Urinary bladder (tissue), 4 donors: ENCODE measurements around the gene NCCRP1. TPM values are rescaled to one million over a fixed set of nuclear protein-coding genes. Genes with fewer than 3 reads are reported as not detected.
"Not testable (repeated sequence)": the region's sequence is repeated elsewhere in the genome, so short reads cannot be mapped to it uniquely, and the experiment has no call there.

Experiments used
- DNase-seq: peaks from one replicate; pipeline ENCODE4 v3.0.0-alpha.2; 2015; ENCODE audit errors: extremely low spot score
- H3K27ac ChIP-seq: one replicate; pipeline ENCODE4 v1.5.1; 2013; ENCODE audit warnings: low read depth, mild to moderate bottlenecking, moderate library complexity
- H3K36me3 ChIP-seq: one replicate; pipeline ENCODE4 v1.6.1; 2013; ENCODE audit warnings: mild to moderate bottlenecking, moderate library complexity; ENCODE audit not compliant: insufficient read depth
- H3K4me1 ChIP-seq: one replicate; pipeline ENCODE4 v1.6.1; 2013; ENCODE audit warnings: mild to moderate bottlenecking, moderate library complexity; ENCODE audit not compliant: insufficient read depth
- H3K4me3 ChIP-seq: one replicate; pipeline ENCODE4 v1.5.1; 2013; ENCODE audit warnings: low read depth, low read length
- WGBS: extraction: QIAGEN DNeasy Blood & Tissue Kit; methylation state at CpG from one replicate; pipeline ENCODE4 v1.1.7; 2013; 5-methylcytosine and 5-hydroxymethylcytosine counted together
- polyA plus RNA-seq: library from polyadenylated mRNA; stranded (reverse); fragments of 200-250 nt; gene quantifications from one replicate; pipeline ENCODE4 v1.2.3, GENCODE V29; 2013
- total RNA-seq: library from RNA; depleted of rRNA; stranded (reverse); fragments of >200 nt; gene quantifications from one replicate; pipeline ENCODE4 v1.2.3, GENCODE V29; 2014
- donor health status: healthy with polysubstance abuse.
- donor health status: healthy.

The NCCRP1 gene
- total and polyA plus RNA-seq, 2 donors: 0.38 to 1.1 TPM

DNA sequence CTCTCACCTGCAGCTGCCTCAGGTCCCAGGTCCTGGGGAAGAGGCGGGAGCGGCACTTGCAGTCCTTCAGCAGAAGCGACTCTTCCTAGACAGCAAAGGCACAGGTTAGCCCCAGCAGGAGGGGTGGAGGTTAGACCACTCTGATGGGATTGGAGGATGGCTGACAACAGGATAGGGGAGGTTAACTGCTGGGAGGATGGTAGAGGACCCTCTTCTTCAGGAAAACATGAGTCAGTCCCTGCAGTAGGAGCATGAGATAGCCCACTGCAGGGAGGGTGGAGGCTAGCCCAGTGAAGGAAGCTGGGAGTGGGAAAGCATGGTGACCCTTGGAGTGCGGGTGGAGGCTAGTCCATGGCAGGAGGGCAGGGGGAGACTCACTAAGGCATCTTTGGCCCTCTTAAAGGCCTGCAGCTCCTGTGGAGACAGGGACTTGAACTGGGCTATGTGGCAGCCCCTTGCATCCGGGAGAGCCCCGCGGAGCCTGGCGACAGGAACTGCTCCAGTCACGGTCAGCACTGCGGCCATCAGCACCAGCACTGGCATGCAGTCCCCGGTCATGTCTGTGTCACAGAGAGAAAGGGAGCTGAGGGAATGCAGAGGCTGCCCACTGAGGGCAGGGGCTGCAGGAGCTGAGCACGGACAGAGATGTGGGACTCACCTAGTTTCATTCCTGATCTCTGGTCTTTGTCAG, 47.8 kb downstream of the NCCRP1 start, which contains the start of gene IFNL3:
Gene IFNL3 (minus strand): TSS at position 597 of the 691 bp plus-strand sequence. CDS start 39 bp downstream, at position 558.
- not testable (repeated sequence) for DNase-seq, H3K4me3 ChIP-seq, H3K36me3 ChIP-seq, H3K4me1 ChIP-seq, H3K27ac ChIP-seq
- WGBS: 75% methylated on average over 12 of the region's 12 CpGs

- H3K4me3 ChIP-seq, H3K27ac ChIP-seq, DNase-seq, H3K36me3 ChIP-seq, H3K4me1 ChIP-seq: not testable (repeated sequence)
- WGBS: no CpG with 5 or more reads among the region's 1 CpG
Measured at GRCh38 chr19:39245166-39245565, 48.4 kb downstream of the NCCRP1 start.

- no peak overlapping the region for H3K4me3 ChIP-seq
- 17% methylated on average over 42 of the region's 42 CpGs for WGBS
- H3K4me1 ChIP-seq: no peaks in the 10 kb centered on the region
- no peaks in the 10 kb centered on the region for H3K36me3 ChIP-seq
- no peak overlapping the region for H3K27ac ChIP-seq
- DNase-seq: no peak
Measured at GRCh38 chr19:39246951-39247669, 50.3 kb downstream of the NCCRP1 start.

GRCh38 chr19:39247701-39248664, 51.2 kb downstream of the NCCRP1 start:
- Histone ChIP-seq H3K27ac (no peak overlapping the region), H3K4me1 (no peaks in the 10 kb centered on the region), H3K36me3 (no peaks in the 10 kb centered on the region), H3K4me3 (no peak overlapping the region)
- no peak for DNase-seq
- WGBS: 9% methylated on average over 92 of the region's 92 CpGs

DNA sequence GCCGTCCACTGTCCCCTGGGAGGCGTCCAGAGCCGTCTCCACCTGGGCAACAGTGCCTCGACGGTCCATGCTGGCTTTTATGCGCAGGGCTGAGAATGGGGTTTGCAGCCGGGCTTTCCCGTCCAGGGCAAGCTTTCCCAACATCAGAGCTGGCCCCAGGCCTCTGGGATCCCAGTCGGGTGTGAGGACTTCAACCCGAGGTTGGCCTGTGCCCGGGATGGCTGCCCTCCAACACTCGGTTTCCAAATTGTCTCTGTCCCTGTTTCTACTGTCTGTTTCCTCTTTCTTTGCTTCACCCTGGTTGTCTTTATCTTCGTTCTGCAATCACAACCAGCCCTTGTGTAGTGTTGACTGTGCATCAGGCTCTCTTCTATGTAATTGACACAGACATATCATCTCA, 52.0 kb downstream of the NCCRP1 start, which contains the start of gene IFNL4:
Gene IFNL4 (minus strand): TSS at position 51 of the 400 bp plus-strand sequence.
- Histone ChIP-seq H3K27ac (no peak within 1 kb of the TSS), H3K4me3 (no peak within 1 kb of the TSS), H3K36me3 (no peaks in the 10 kb centered on the region), H3K4me1 (no peaks in the 10 kb centered on the region)
- WGBS: 65% methylated on average over 13 of the region's 13 CpGs
- DNase-seq: no peak

DNA sequence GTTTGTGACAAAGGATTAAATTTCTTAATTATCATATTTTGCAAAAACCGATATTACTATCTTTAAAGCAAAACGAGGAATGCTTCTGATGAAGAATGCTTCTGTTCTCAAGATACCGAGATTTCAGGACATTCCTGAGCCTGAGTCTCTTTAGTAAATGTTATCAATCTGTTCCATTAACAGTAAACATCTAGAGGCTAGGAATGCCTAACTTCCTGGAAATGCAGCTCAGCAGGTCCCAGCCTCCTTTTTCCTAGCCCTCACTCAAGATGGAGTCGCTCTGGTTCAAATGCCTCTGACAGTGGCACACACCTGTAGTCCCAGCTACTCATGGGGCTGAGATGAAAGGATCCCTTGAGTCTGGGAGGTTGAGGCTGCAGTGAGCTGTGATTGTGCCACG, 54.3 kb downstream of the NCCRP1 start:
- no peak for DNase-seq
- Histone ChIP-seq H3K27ac (no peak overlapping the region), H3K4me3 (no peak overlapping the region), H3K4me1 (no peaks in the 10 kb centered on the region), H3K36me3 (no peaks in the 10 kb centered on the region)
- WGBS: 57% methylated on average over 5 of the region's 5 CpGs

Other genes starting within 250 kb of the NCCRP1 start
- gene FBXO17, start 221.2 kb upstream of the NCCRP1 start, total RNA-seq: 19.6 TPM
- gene FBXO17, start 221.2 kb upstream of the NCCRP1 start, polyA plus RNA-seq: 34.7 TPM
- gene FBXO27, start 164.4 kb upstream of the NCCRP1 start, total RNA-seq: 2.9 TPM
- 8.8 TPM for gene FBXO27, start 164.4 kb upstream of the NCCRP1 start, polyA plus RNA-seq
- gene ACP7, start 112.6 kb upstream of the NCCRP1 start, total RNA-seq: 0.11 TPM
- gene ACP7, start 112.6 kb upstream of the NCCRP1 start, polyA plus RNA-seq: 0.05 TPM
- 7.8 TPM for gene PAK4, start 71.2 kb upstream of the NCCRP1 start, total RNA-seq
- 33.1 TPM for gene PAK4, start 71.2 kb upstream of the NCCRP1 start, polyA plus RNA-seq
- not detected for gene SYCN, start 7.3 kb downstream of the NCCRP1 start, total RNA-seq
- not detected for gene SYCN, start 7.3 kb downstream of the NCCRP1 start, polyA plus RNA-seq
- gene IFNL3, start 48.0 kb downstream of the NCCRP1 start, total RNA-seq: not detected
- gene IFNL3, start 48.0 kb downstream of the NCCRP1 start, polyA plus RNA-seq: not detected
- gene IFNL4, start 51.9 kb downstream of the NCCRP1 start, total RNA-seq: not detected
- gene IFNL4, start 51.9 kb downstream of the NCCRP1 start, polyA plus RNA-seq: not detected
- gene IFNL2, start 71.4 kb downstream of the NCCRP1 start, total RNA-seq: not detected
- not detected for gene IFNL2, start 71.4 kb downstream of the NCCRP1 start, polyA plus RNA-seq
- not detected for gene IFNL1, start 99.4 kb downstream of the NCCRP1 start, total RNA-seq
- not detected for gene IFNL1, start 99.4 kb downstream of the NCCRP1 start, polyA plus RNA-seq
- 0.48 TPM for gene LRFN1, start 123.9 kb downstream of the NCCRP1 start, total RNA-seq
- gene LRFN1, start 123.9 kb downstream of the NCCRP1 start, polyA plus RNA-seq: 1.7 TPM
- gene GMFG, start 139.1 kb downstream of the NCCRP1 start, total RNA-seq: 12.3 TPM
- 34.3 TPM for gene GMFG, start 139.1 kb downstream of the NCCRP1 start, polyA plus RNA-seq
- 37.3 TPM for gene SAMD4B, start 145.5 kb downstream of the NCCRP1 start, total RNA-seq
- 118 TPM for gene SAMD4B, start 145.5 kb downstream of the NCCRP1 start, polyA plus RNA-seq
- gene PAF1, start 194.1 kb downstream of the NCCRP1 start, total RNA-seq: 11.7 TPM
- 52.8 TPM for gene PAF1, start 194.1 kb downstream of the NCCRP1 start, polyA plus RNA-seq
- gene MED29, start 194.4 kb downstream of the NCCRP1 start, total RNA-seq: 14.8 TPM
- gene MED29, start 194.4 kb downstream of the NCCRP1 start, polyA plus RNA-seq: 50.0 TPM
- gene ZFP36, start 209.9 kb downstream of the NCCRP1 start, total RNA-seq: 13.0 TPM
- gene ZFP36, start 209.9 kb downstream of the NCCRP1 start, polyA plus RNA-seq: 759 TPM
- gene PLEKHG2, start 215.7 kb downstream of the NCCRP1 start, total RNA-seq: 28.9 TPM
- 30.5 TPM for gene PLEKHG2, start 215.7 kb downstream of the NCCRP1 start, polyA plus RNA-seq
- gene RPS16, start 239.0 kb downstream of the NCCRP1 start, total RNA-seq: 27.7 TPM
- 3,259 TPM for gene RPS16, start 239.0 kb downstream of the NCCRP1 start, polyA plus RNA-seq
- gene SUPT5H, start 248.6 kb downstream of the NCCRP1 start, total RNA-seq: 24.8 TPM
- gene SUPT5H, start 248.6 kb downstream of the NCCRP1 start, polyA plus RNA-seq: 85.8 TPM